ENCODE data around the gene OCA2.

- TF ChIP-seq, protein P1, sequence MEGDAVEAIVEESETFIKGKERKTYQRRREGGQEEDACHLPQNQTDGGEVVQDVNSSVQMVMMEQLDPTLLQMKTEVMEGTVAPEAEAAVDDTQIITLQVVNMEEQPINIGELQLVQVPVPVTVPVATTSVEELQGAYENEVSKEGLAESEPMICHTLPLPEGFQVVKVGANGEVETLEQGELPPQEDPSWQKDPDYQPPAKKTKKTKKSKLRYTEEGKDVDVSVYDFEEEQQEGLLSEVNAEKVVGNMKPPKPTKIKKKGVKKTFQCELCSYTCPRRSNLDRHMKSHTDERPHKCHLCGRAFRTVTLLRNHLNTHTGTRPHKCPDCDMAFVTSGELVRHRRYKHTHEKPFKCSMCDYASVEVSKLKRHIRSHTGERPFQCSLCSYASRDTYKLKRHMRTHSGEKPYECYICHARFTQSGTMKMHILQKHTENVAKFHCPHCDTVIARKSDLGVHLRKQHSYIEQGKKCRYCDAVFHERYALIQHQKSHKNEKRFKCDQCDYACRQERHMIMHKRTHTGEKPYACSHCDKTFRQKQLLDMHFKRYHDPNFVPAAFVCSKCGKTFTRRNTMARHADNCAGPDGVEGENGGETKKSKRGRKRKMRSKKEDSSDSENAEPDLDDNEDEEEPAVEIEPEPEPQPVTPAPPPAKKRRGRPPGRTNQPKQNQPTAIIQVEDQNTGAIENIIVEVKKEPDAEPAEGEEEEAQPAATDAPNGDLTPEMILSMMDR (IDR thresholded peaks at IDR 0.05; ENCODE audit: low read depth, low read length): no peak
- no peak for TF ChIP-seq EZH2phosphoT487 (IDR thresholded peaks at IDR 0.05; ENCODE audit: low read depth)
These were observed 233.7 kb downstream of the OCA2 start for GRCh38 chr15:27865323-27865922.
